ENCODE data around the gene GPR137. TPM values are rescaled to one million over a fixed set of nuclear protein-coding genes. Genes with fewer than 3 reads are reported as not detected.

GPR137 gene
- total RNA-seq, 1 donor from 2014 or later = 71.4 TPM

DNA sequence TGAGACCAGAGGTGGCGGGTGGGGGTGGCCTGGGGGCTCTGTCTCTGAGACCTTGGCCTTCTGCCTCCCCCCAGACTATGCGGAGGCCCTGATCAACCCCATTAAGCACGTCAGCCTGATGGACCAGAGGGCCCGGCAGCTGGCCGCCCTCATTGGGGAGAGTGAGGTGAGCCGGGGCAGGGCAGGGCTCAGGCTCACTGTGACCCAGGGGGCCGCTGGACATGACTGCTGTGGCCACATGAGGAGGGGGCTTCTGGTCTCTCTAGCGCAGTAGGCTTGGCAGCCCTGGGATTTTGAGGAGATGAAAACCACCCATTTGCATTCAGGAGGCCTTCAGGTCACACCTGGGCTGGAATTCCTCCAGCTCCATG lies 21.7 kb upstream of the GPR137 start:
- Mint-ChIP-seq H3K9me3 (ENCODE audit: unreplicated experiment) (no peaks in the 10 kb centered on the region), H3K27me3 (ENCODE audit: unreplicated experiment) (no peaks in the 10 kb centered on the region), H3K27ac (ENCODE audit: unreplicated experiment) (no peak overlapping the region), H3K4me1 (ENCODE audit: unreplicated experiment) (peaks cover 16% of the 10 kb centered on the region), H3K4me3 (ENCODE audit: unreplicated experiment) (no peak overlapping the region), H3K36me3 (ENCODE audit: unreplicated experiment) (peaks cover 16% of the 10 kb centered on the region)
- no peak for DNase-seq (ENCODE audit: extremely low spot score, unreplicated experiment)
- TF ChIP-seq, protein P1, sequence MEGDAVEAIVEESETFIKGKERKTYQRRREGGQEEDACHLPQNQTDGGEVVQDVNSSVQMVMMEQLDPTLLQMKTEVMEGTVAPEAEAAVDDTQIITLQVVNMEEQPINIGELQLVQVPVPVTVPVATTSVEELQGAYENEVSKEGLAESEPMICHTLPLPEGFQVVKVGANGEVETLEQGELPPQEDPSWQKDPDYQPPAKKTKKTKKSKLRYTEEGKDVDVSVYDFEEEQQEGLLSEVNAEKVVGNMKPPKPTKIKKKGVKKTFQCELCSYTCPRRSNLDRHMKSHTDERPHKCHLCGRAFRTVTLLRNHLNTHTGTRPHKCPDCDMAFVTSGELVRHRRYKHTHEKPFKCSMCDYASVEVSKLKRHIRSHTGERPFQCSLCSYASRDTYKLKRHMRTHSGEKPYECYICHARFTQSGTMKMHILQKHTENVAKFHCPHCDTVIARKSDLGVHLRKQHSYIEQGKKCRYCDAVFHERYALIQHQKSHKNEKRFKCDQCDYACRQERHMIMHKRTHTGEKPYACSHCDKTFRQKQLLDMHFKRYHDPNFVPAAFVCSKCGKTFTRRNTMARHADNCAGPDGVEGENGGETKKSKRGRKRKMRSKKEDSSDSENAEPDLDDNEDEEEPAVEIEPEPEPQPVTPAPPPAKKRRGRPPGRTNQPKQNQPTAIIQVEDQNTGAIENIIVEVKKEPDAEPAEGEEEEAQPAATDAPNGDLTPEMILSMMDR (IDR thresholded peaks at IDR 0.05) = no peak

DNA sequence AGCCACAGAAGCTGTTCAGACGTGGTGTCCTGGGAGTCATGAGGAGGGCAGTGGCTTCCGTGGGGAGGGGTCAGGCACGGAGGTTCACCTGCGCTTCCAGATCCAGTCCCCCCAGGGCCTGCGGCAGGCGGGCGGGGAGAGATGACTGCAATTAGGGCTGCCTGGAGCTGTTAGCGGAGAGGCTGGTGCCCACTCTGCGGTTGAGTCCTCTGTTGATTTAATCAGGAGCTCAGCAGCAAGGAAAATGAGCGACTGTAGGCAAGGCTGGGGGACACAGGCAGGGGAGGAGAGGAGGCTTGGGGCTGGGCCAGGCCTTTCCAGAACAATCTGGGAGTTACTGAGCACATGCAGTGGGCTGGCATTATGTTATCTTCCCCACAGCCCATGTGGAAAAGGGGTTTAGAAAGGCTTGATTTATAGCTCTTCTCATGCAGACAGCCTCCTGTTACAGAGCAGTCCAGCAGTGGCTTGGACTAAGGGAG lies 21.2 kb upstream of the GPR137 start:
- no peaks in the 10 kb centered on the region for H3K9me3 Mint-ChIP-seq (ENCODE audit: unreplicated experiment)
- no peaks in the 10 kb centered on the region for H3K27me3 Mint-ChIP-seq (ENCODE audit: unreplicated experiment)
- H3K36me3 Mint-ChIP-seq (ENCODE audit: unreplicated experiment) = peaks cover 14% of the 10 kb centered on the region
- DNase-seq (ENCODE audit: extremely low spot score, unreplicated experiment) = no peak
- no peak overlapping the region for H3K4me3 Mint-ChIP-seq (ENCODE audit: unreplicated experiment)
- no peak overlapping the region for H3K27ac Mint-ChIP-seq (ENCODE audit: unreplicated experiment)
- H3K4me1 Mint-ChIP-seq (ENCODE audit: unreplicated experiment) = peaks cover 19% of the 10 kb centered on the region
- TF ChIP-seq, protein P1 (IDR thresholded peaks at IDR 0.05) = no peak

GRCh38 chr11:64265176-64266160 lies 20.2 kb upstream of the GPR137 start:
- Mint-ChIP-seq H3K4me1 (ENCODE audit: unreplicated experiment) (peaks cover 19% of the 10 kb centered on the region), H3K27me3 (ENCODE audit: unreplicated experiment) (no peaks in the 10 kb centered on the region), H3K36me3 (ENCODE audit: unreplicated experiment) (peaks cover 6% of the 10 kb centered on the region), H3K9me3 (ENCODE audit: unreplicated experiment) (no peaks in the 10 kb centered on the region), H3K27ac (ENCODE audit: unreplicated experiment) (no peak overlapping the region), H3K4me3 (ENCODE audit: unreplicated experiment) (no peak overlapping the region)
- DNase-seq (ENCODE audit: extremely low spot score, unreplicated experiment) = no peak
- TF ChIP-seq, protein P1 (IDR thresholded peaks at IDR 0.05) = no peak

GRCh38 chr11:64266339-64266738 lies 19.3 kb upstream of the GPR137 start:
- H3K4me3 Mint-ChIP-seq (ENCODE audit: unreplicated experiment) = no peak overlapping the region
- no peaks in the 10 kb centered on the region for H3K27me3 Mint-ChIP-seq (ENCODE audit: unreplicated experiment)
- no peak for DNase-seq (ENCODE audit: extremely low spot score, unreplicated experiment)
- H3K36me3 Mint-ChIP-seq (ENCODE audit: unreplicated experiment) = peaks cover 6% of the 10 kb centered on the region
- TF ChIP-seq, protein P1 (IDR thresholded peaks at IDR 0.05) = no peak
- no peaks in the 10 kb centered on the region for H3K9me3 Mint-ChIP-seq (ENCODE audit: unreplicated experiment)
- H3K27ac Mint-ChIP-seq (ENCODE audit: unreplicated experiment) = no peak overlapping the region
- H3K4me1 Mint-ChIP-seq (ENCODE audit: unreplicated experiment) = peaks cover 19% of the 10 kb centered on the region

DNA sequence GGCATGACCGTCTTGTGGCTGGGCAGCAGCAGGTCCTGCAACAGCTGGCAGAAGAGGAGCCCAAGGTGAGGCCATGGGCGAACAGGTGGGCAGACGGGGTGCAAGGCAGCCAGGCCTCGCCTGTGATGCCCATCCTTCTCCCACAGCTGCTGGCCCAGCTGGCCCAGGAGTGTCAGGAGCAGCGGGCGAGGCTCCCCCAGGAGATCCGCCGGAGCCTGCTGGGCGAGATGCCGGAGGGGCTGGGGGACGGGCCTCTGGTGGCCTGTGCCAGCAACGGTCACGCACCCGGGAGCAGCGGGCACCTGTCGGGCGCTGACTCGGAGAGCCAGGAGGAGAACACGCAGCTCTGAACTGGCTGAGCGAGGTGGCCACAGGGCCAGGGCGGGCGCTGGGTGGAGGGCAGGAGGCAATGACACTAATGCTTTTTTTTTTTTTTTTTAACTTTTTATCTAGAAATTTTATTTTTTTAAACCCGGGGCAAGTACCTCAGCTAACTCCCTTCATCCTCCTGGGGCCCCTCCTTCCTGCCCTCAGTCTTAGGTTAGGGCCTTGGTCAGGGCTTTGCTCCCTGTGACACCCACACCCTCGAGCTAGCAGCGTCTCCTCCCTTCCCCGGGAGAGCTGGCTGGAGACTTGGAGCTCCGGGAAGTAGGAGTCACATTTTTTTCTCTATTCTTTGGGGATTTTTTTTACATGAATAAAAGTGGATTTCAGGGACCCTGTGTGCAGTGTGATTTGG lies 18.3 kb upstream of the GPR137 start:
- Mint-ChIP-seq H3K27me3 (ENCODE audit: unreplicated experiment) (no peaks in the 10 kb centered on the region), H3K36me3 (ENCODE audit: unreplicated experiment) (peaks cover 4% of the 10 kb centered on the region), H3K4me1 (ENCODE audit: unreplicated experiment) (peaks cover 26% of the 10 kb centered on the region), H3K4me3 (ENCODE audit: unreplicated experiment) (no peak overlapping the region), H3K9me3 (ENCODE audit: unreplicated experiment) (no peaks in the 10 kb centered on the region), H3K27ac (ENCODE audit: unreplicated experiment) (peak overlapping the region; percentile 99)
- TF ChIP-seq, protein P1 (IDR thresholded peaks at IDR 0.05) = no peak
- DNase-seq (ENCODE audit: extremely low spot score, unreplicated experiment) = no peak
